ENCODE measurements around the gene TANC2. TPM values are rescaled to one million over a fixed set of nuclear protein-coding genes. Genes with fewer than 3 reads are reported as not detected.
A peak's percentile ranks its signal among the peaks of the same experiment; 100 is the strongest.
"Not testable (repeated sequence)": the region's sequence is repeated elsewhere in the genome, so short reads cannot be mapped to it uniquely, and the experiment has no call there.

The TANC2 gene
- total RNA-seq, 2 donors from 2014 or later: 15.1 to 18.5 TPM

GRCh38 chr17:62968445-62968923 is 2.4 kb downstream of the TANC2 start:
- Histone ChIP-seq H3K4me3 (no peak overlapping the region), H3K9me3 (no peaks in the 10 kb centered on the region), H3K27me3 (no peaks in the 10 kb centered on the region), H3K9ac (ENCODE audit: low read depth in 2 of 2, low read length in 2 of 2) (no peak overlapping the region), H3K27ac (no peak overlapping the region), H3K36me3 (no peaks in the 10 kb centered on the region), H3K4me1 (peaks cover 3% of the 10 kb centered on the region)
- intact Hi-C loops (cut with DNase I): no loop called here
- peak; percentile 67 for TF ChIP-seq CTCF (IDR thresholded peaks at IDR 0.05)
- DNase-seq: peak; percentile 59

- Histone ChIP-seq H3K9ac (ENCODE audit: low read depth in 2 of 2, low read length in 2 of 2) (no peak overlapping the region), H3K9me3 (no peaks in the 10 kb centered on the region), H3K4me3 (no peak overlapping the region), H3K27me3 (no peaks in the 10 kb centered on the region), H3K36me3 (no peaks in the 10 kb centered on the region), H3K4me1 (peaks cover 3% of the 10 kb centered on the region), H3K27ac (no peak overlapping the region)
- no peak for TF ChIP-seq CTCF (IDR thresholded peaks at IDR 0.05)
- intact Hi-C loops (cut with DNase I): loop anchor here (5.0 kb wide), 1 partner anchor 268 kb away; no protein-coding TSS in a partner anchor
- no peak for DNase-seq
Observed at GRCh38 chr17:62970610-62971009, 4.6 kb downstream of the TANC2 start.

- intact Hi-C loops (cut with DNase I): loop anchor here (5.0 kb wide), 1 partner anchor 270 kb away; no protein-coding TSS in a partner anchor
Observed at GRCh38 chr17:62971853-62972252, 5.8 kb downstream of the TANC2 start.

GRCh38 chr17:62974788-62975187 is 8.8 kb downstream of the TANC2 start:
- H3K4me1 ChIP-seq: no peaks in the 10 kb centered on the region
- H3K27ac ChIP-seq: no peak overlapping the region
- H3K9ac ChIP-seq (ENCODE audit: low read depth in 2 of 2, low read length in 2 of 2): no peak overlapping the region
- no peaks in the 10 kb centered on the region for H3K27me3 ChIP-seq
- DNase-seq: no peak
- H3K36me3 ChIP-seq: no peaks in the 10 kb centered on the region
- TF ChIP-seq CTCF (IDR thresholded peaks at IDR 0.05): no peak
- intact Hi-C loops (cut with DNase I): loop anchor here (5.0 kb wide), 1 partner anchor 272 kb away; no protein-coding TSS in a partner anchor
- H3K9me3 ChIP-seq: no peaks in the 10 kb centered on the region
- H3K4me3 ChIP-seq: no peak overlapping the region

More at GRCh38 chr17:62971853-62972252, 5.8 kb downstream of the TANC2 start:
- no peaks in the 10 kb centered on the region for H3K9me3 ChIP-seq
- DNase-seq: no peak
- H3K27me3 ChIP-seq: no peaks in the 10 kb centered on the region
- H3K27ac ChIP-seq: no peak overlapping the region
- H3K4me1 ChIP-seq: peaks cover 3% of the 10 kb centered on the region
- H3K4me3 ChIP-seq: no peak overlapping the region
- no peak for TF ChIP-seq CTCF (IDR thresholded peaks at IDR 0.05)
- H3K9ac ChIP-seq (ENCODE audit: low read depth in 2 of 2, low read length in 2 of 2): no peak overlapping the region
- no peaks in the 10 kb centered on the region for H3K36me3 ChIP-seq

GRCh38 chr17:62975206-62975605 is 9.2 kb downstream of the TANC2 start:
- no peak overlapping the region for H3K4me3 ChIP-seq
- DNase-seq: no peak
- H3K27ac ChIP-seq: no peak overlapping the region
- H3K27me3 ChIP-seq: no peaks in the 10 kb centered on the region
- TF ChIP-seq CTCF (IDR thresholded peaks at IDR 0.05): no peak
- no peak overlapping the region for H3K9ac ChIP-seq (ENCODE audit: low read depth in 2 of 2, low read length in 2 of 2)
- no peaks in the 10 kb centered on the region for H3K4me1 ChIP-seq
- intact Hi-C loops (cut with DNase I): no loop called here
- no peaks in the 10 kb centered on the region for H3K36me3 ChIP-seq
- no peaks in the 10 kb centered on the region for H3K9me3 ChIP-seq

GRCh38 chr17:62976643-62977231 is 10.7 kb downstream of the TANC2 start:
- H3K27me3 ChIP-seq; intact Hi-C loops (cut with DNase I); H3K9me3 ChIP-seq; H3K27ac ChIP-seq; DNase-seq; H3K36me3 ChIP-seq; H3K9ac ChIP-seq (ENCODE audit: low read depth in 2 of 2, low read length in 2 of 2); H3K4me3 ChIP-seq; H3K4me1 ChIP-seq: not testable (repeated sequence)

Measured in colonic mucosa (tissue), 4 donors.